Muscle layer of duodenum (tissue), 2 donors: ENCODE data around the gene COL23A1.

ENCODE experiments used
- H3K27ac ChIP-seq: one replicate; pipeline ENCODE4 v1.7.0; 2013; ENCODE audit warnings: mild to moderate bottlenecking, low read length
- H3K27me3 ChIP-seq: one replicate; pipeline ENCODE4 v1.7.0; 2013; ENCODE audit warnings: low read depth, mild to moderate bottlenecking, control low read depth, low read length
- H3K36me3 ChIP-seq, 2 donors: one replicate each; pipeline ENCODE4 v1.7.0; 2013; ENCODE audit warnings: low read length in 2 of 2, control low read depth in 1 of 2, mild to moderate bottlenecking in 1 of 2; ENCODE audit not compliant: insufficient read depth in 2 of 2, control insufficient read depth in 1 of 2
- H3K4me1 ChIP-seq, 2 donors: one replicate each; pipeline ENCODE4 v1.7.0; 2013; ENCODE audit warnings: low read length in 2 of 2, mild to moderate bottlenecking in 2 of 2, control low read depth in 1 of 2, moderate library complexity in 1 of 2; ENCODE audit not compliant: insufficient read depth in 2 of 2, control insufficient read depth in 1 of 2
- H3K4me3 ChIP-seq, 2 donors: one replicate each; pipeline ENCODE4 v1.7.0; 2013; ENCODE audit warnings: low read length in 2 of 2, low read depth in 1 of 2, mild to moderate bottlenecking in 1 of 2
- H3K9me3 ChIP-seq, 2 donors: one replicate each; pipeline ENCODE4 v1.7.0; 2013; ENCODE audit warnings: low read length in 2 of 2, control low read depth in 1 of 2, mild to moderate bottlenecking in 1 of 2; ENCODE audit not compliant: control insufficient read depth in 1 of 2
- donor health status: healthy.

Gene COL23A1

GRCh38 chr5:178288401-178289368, 301.5 kb downstream of the COL23A1 start:
- H3K4me3 ChIP-seq = no peak overlapping the region
- no peaks in the 10 kb centered on the region for H3K27me3 ChIP-seq
- peaks cover 4 to 5% of the 10 kb centered on the region in 2 donors for H3K9me3 ChIP-seq
- H3K36me3 ChIP-seq = no peaks in the 10 kb centered on the region
- H3K27ac ChIP-seq = no peak overlapping the region
- no peaks in the 10 kb centered on the region for H3K4me1 ChIP-seq

GRCh38 chr5:178287791-178288105, 302.4 kb downstream of the COL23A1 start:
- Histone ChIP-seq H3K27ac (no peak overlapping the region), H3K4me1 (no peaks in the 10 kb centered on the region), H3K36me3 (no peaks in the 10 kb centered on the region), H3K9me3 (peaks cover 5% of the 10 kb centered on the region in 2 donors), H3K27me3 (no peaks in the 10 kb centered on the region), H3K4me3 (no peak overlapping the region)

- H3K4me1 ChIP-seq = no peaks in the 10 kb centered on the region
- no peaks in the 10 kb centered on the region for H3K27me3 ChIP-seq
- H3K9me3 ChIP-seq = peaks cover 5% of the 10 kb centered on the region in 2 donors
- no peaks in the 10 kb centered on the region for H3K36me3 ChIP-seq
- no peak overlapping the region for H3K4me3 ChIP-seq
- H3K27ac ChIP-seq = no peak overlapping the region
Observed at GRCh38 chr5:178287091-178287790, 303.0 kb downstream of the COL23A1 start.

DNA sequence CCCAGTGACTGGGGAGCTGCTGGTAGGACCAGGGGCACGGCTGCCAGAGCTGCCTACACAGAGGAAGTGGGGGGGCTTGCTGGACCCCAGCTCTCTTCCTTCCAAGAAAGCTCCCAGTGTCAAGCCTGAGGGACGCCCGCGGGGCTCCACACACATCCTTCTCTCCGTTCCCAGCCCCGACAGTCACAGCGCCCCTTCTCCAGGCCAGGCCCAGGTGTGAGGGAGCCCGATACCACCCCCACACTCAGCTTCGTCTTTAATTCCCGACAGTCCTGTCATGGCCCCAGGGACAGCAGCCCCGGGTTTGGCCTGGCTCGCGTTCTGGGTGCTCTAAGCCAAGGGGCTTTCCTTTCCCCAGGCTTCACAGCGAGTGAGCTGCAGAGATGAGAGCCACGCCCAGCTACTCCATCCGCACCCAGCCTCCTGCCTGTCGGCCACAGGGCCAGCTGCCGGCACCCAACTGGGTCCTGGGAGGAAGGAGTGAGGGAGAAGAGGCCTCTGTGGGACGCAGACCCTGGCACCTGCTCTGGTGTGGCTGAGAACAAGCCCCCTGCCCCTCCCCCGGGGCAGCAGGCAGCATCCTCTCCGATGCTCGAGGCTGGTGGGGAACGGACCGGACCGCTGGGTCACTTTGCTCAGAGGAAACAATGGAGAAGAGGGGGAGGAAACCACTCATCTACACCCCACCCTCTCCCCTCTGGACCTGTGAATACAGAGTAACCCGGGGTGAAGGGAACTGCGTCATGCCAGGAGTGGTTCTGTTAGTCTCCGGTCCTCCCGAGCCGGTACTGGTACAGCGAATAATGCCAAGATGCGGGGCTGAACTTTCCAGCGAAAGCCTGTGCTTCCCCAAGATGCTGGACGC, 303.7 kb downstream of the COL23A1 start:
- no peaks in the 10 kb centered on the region for H3K36me3 ChIP-seq
- H3K9me3 ChIP-seq = peaks cover 5% of the 10 kb centered on the region in 2 donors
- H3K27me3 ChIP-seq = no peaks in the 10 kb centered on the region
- H3K27ac ChIP-seq = no peak overlapping the region
- H3K4me1 ChIP-seq = no peaks in the 10 kb centered on the region
- H3K4me3 ChIP-seq = no peak overlapping the region

DNA sequence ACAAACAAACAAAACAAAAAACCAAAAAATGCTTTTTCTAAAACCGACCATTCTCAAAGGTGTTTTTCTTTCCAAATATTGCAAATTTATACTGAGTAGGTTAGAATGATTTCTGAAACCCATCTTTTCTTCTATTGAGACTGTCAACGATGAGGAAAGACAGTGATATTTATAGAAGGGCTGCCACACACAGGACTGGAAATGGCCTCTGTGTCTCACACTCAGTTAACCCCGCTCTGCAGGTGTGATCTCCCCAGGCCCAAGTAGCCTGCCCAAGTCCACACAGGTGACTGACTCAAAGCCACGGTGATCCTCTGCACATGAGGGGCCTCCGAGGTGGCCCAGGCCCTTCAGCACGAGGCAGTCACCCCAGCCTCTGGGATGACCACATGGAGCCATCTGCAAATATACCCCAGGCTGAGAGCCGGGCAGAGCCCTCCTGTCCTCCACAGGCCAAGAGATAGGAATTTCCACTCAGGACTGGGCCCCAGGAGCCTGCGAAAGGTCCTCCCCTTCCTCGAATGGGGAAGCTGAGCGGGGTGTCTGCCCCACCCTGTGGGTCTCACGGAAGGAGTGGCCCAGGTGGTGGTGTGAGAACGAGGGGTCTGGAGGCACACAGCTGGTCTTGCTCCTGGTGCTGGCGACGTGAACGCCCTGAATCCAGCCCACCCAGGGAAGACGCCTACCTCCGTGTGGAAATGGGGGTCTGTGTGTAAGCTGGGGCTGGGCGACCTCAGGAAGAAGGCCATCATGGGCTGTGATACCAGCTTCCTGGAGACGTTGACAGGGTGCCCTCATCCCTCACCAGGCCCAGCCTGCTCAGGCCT, 304.6 kb downstream of the COL23A1 start:
- no peaks in the 10 kb centered on the region for H3K36me3 ChIP-seq
- no peaks in the 10 kb centered on the region for H3K27me3 ChIP-seq
- H3K4me3 ChIP-seq = no peak overlapping the region
- H3K9me3 ChIP-seq = peaks cover 5% of the 10 kb centered on the region in 2 donors
- H3K4me1 ChIP-seq = no peaks in the 10 kb centered on the region
- H3K27ac ChIP-seq = no peak overlapping the region

GRCh38 chr5:178284996-178285395, 305.2 kb downstream of the COL23A1 start:
- Histone ChIP-seq H3K9me3 (peaks cover 5% of the 10 kb centered on the region in 2 donors), H3K27me3 (no peaks in the 10 kb centered on the region), H3K27ac (no peak overlapping the region), H3K4me1 (peaks cover 0 to 2% of the 10 kb centered on the region in 2 donors), H3K4me3 (no peak overlapping the region), H3K36me3 (no peaks in the 10 kb centered on the region)

DNA sequence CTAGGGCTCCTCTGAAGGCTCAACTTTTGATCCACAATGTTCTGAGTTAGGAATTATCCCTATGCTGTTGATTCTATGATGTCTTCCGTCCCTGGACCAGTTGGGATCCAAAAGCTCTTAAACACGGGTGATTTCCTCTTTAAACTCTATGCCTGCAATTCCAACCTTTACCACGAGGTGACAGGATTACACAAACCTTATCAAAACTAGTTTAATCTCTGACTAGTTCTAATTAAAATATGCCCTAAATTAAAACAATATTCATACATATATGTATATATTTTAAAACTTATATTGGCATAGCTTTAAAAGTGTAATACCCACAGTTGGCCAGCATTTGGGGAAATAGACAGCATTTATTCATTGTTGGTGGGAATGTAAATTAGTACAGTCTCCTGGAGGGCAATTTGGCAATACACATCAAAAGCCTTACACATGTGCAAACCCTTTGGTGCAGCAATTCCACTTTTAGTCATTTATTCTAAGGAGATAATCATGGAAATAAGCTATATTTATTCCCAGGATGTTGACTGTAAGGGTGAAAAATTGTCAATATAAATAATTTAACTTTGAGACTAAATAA, 306.0 kb downstream of the COL23A1 start:
- Histone ChIP-seq H3K4me1 (peaks cover 0 to 7% of the 10 kb centered on the region in 2 donors), H3K27ac (no peak overlapping the region), H3K27me3 (no peaks in the 10 kb centered on the region), H3K36me3 (no peaks in the 10 kb centered on the region), H3K4me3 (no peak overlapping the region), H3K9me3 (peaks cover 5% of the 10 kb centered on the region in 2 donors)

GRCh38 chr5:178283520-178283919, 306.7 kb downstream of the COL23A1 start:
- Histone ChIP-seq H3K9me3 (peaks cover 5% of the 10 kb centered on the region in 2 donors), H3K27me3 (no peaks in the 10 kb centered on the region), H3K27ac (no peak overlapping the region), H3K4me1 (peaks cover 0 to 7% of the 10 kb centered on the region in 2 donors), H3K36me3 (no peaks in the 10 kb centered on the region), H3K4me3 (no peak overlapping the region)

DNA sequence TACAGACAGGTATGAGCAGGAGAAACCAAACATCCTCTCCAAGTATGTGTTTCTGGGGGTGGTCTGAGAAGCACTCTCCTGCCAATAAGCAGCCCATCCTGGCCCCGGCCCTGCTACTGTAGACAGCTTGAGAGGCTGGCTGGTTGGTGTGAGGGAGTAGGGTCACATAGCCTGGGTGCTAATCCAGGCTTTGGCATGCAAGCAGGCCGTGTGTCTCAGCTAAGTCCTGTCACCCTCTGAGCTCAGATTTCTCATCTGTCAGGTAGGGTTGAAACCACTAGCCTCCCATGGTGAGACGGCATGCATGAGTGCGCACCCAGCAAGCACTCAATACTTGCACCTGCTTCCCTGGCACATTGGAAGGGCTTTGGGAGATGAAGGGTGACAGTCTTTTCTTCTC, 307.8 kb downstream of the COL23A1 start:
- no peak overlapping the region for H3K27ac ChIP-seq
- peaks cover 0 to 7% of the 10 kb centered on the region in 2 donors for H3K4me1 ChIP-seq
- no peaks in the 10 kb centered on the region for H3K27me3 ChIP-seq
- H3K4me3 ChIP-seq = no peak overlapping the region
- no peaks in the 10 kb centered on the region for H3K36me3 ChIP-seq
- H3K9me3 ChIP-seq = peaks cover 5% of the 10 kb centered on the region in 2 donors

GRCh38 chr5:178281331-178281730, 308.9 kb downstream of the COL23A1 start:
- Histone ChIP-seq H3K9me3 (peaks cover 5% of the 10 kb centered on the region in 2 donors), H3K36me3 (no peaks in the 10 kb centered on the region), H3K4me3 (no peak overlapping the region), H3K27me3 (no peaks in the 10 kb centered on the region), H3K27ac (no peak overlapping the region), H3K4me1 (peaks cover 0 to 7% of the 10 kb centered on the region in 2 donors)
